HTR-8/SVneo (cell line): ENCODE data around the gene ATP4B.
"Not testable (repeated sequence)": the region's sequence is repeated elsewhere in the genome, so short reads cannot be mapped to it uniquely, and the experiment has no call there.

Experiments
- DNase-seq: peaks from one replicate; pipeline ENCODE4 v3.0.0; 2011; ENCODE audit warnings: low spot score, mixed read lengths; ENCODE audit not compliant: insufficient read length
- FAIRE-seq: peaks from 2 replicates; lab custom pipeline; 2011; peaks lifted over from hg19 to GRCh38; lab: Jason Lieb, UNC

ATP4B gene

GRCh38 chr13:113628291-113629270, 29.4 kb downstream of the ATP4B start:
- no peak for FAIRE-seq
- DNase-seq = no peak

DNA sequence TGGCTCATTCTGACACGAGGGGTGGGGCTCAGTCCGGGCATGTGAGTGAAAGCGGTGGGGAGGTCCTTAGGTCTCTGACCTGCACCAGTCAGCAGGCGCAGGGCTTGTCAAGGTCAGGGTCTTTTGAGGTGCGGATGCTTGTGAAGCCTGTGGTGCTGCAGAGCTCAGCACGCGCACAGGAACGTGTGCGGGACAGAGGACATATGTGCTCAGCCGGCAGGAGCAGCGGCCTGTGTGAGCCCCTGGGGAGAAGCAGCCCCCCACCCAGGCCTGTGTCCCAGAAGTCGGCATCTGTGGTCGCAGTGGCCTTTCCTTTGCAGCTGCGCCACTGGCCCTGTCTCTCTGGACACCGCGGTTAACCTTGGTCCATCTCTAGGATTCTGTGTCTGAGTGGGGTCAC, 30.9 kb downstream of the ATP4B start:
- FAIRE-seq (no peak), DNase-seq (no peak)

DNA sequence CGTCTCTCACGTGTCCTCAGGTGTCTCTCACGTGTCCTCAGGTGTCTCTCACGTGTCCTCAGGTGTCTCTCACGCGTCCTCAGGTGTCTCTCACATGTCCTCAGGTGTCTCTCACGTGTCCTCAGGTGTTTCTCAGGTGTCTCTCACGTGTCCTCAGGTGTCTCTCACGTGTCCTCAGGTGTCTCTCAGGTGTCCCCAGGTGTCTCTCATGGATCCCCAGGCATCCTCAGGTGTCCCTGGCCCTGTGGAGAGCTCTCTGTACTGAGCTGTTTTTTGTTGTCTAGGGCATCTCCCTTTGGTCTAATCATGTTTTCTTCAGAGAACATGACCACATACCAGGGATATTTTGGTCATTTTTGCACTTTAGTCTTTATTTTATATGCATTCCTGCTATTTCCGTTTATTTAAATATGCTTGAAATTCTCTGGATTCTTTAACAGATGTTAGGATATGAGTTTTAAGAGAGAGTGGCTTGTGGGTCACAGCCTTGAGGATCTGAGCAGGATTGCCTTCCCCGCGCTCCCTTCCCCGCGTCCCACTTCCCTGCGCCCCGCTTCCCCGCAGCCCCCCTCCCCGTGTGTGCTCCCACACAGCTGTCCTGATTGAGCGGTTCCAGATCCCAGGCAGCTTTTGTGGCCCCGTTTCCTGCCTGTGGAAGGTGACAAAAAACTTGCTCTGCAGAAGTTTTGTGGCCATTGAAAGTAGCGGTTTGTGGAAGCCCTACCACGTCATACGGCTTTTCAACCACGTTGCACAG, 31.9 kb downstream of the ATP4B start:
- DNase-seq = peak; percentile 36
- FAIRE-seq = no peak

GRCh38 chr13:113624640-113625304, 33.2 kb downstream of the ATP4B start:
- DNase-seq, FAIRE-seq: not testable (repeated sequence)

- no peak for FAIRE-seq
Observed at GRCh38 chr13:113624235-113624587, 33.8 kb downstream of the ATP4B start.

GRCh38 chr13:113623491-113624234, 34.3 kb downstream of the ATP4B start:
- FAIRE-seq (no peak), DNase-seq (no peak)

More at GRCh38 chr13:113624235-113624587, 33.8 kb downstream of the ATP4B start:
- no peak for DNase-seq

DNA sequence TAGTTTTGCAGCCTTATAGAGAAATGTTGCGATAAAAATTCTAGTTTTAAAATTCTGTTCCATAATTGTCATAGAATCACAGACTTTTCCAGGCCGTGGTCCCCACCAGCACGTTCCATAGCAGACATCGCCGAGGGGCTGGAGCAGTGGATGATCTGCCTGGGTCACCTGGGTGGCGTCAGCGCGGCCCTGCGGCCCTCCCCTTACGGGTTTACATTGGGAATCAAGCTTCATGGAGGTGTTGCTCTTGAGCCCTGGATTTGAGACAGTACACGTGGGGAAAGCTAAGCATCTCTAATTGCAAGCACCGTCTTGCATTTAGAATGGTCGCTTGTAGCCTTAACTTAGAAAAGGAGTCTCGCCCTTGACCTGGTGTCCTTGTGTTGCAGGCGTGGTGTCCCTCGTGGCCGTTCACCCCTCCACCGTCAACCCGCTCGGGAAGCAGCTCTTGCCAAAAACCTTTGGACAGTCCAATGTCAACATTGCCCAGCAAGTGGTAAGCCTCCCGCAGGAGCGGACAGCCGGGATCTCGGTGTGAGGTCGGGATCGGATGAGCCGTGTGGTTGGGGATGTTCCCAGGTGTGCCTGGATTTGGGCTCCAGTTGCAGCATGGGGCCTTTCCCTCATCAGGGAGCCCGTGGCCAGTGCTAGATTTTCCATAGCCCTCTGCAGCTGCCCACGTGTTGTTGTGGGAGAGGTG, 35.1 kb downstream of the ATP4B start:
- DNase-seq (no peak), FAIRE-seq (no peak)

DNA sequence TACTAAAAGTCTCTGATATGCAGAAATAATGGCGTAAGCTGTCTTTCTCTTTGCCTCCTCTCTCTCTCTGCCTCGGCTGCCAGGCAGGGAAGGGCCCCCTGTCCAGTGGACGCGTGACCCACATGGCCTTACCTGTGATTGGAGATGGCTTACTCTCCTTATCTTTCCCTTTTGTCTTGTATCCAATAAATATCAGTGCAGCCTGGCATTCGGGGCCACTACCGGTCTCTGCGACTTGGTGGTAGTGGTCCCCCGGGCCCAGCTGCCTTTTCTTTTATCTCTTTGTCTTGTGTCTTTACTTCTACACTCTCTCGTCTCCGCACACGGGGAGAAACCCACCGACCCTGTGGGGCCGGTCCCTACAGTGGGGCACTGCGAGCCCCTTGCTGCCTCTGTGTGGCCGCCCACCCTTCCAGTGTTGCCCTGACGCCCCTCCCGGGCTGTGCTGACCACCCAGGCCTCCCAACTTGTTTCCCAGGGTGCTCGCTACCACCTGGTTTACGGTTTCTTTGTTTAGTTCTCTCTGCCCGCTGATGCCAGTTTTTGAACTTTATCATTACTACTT, 35.9 kb downstream of the ATP4B start:
- FAIRE-seq, DNase-seq: not testable (repeated sequence)

- not testable (repeated sequence) for FAIRE-seq, DNase-seq
Observed at GRCh38 chr13:113621498-113621897, 36.5 kb downstream of the ATP4B start.

- DNase-seq (no peak), FAIRE-seq (no peak)
Observed at GRCh38 chr13:113621046-113621445, 37.0 kb downstream of the ATP4B start.

- DNase-seq = no peak
- FAIRE-seq = no peak
Observed at GRCh38 chr13:113620036-113620796, 37.8 kb downstream of the ATP4B start.

DNA sequence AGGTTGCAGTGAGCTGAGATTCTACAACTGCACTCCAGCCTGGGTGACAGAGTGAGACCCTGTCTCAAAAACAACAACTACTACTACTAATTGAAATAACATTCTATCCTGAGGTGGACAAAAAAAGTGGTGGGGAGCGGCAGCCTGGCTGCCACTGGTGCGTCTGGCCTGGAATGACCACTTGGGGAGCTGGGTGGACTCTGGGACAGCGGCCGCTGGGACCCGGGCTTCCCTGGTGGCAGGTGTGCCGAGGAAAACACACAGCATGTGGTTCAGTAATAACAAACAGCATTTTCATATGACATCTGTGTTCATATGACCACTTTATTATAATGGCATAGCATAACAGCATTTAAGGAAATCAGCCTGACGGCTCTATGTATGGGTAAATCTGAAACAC, 39.5 kb downstream of the ATP4B start:
- no peak for FAIRE-seq

DNA sequence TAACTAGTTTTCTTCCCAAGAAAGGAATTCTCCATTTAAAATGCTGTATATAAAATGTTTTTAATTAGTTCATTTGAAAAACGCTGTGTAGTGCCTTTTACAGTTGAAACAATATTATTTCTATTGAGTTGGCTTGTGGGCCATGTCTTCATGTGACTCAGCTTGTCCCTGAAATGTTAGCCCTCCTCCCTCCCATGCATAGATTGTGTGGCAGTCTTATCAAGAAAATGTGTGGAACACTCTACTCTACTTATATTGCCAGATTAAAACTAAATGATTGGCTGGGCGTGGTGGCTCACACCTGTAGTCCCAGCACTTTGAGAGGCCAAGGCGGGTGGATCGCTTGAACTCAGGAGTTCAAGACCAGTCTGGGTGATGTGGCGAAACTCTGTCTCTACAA, 40.0 kb downstream of the ATP4B start:
- FAIRE-seq = no peak

More for the DNA sequence above, 39.5 kb downstream of the ATP4B start:
- no peak for DNase-seq

DNA sequence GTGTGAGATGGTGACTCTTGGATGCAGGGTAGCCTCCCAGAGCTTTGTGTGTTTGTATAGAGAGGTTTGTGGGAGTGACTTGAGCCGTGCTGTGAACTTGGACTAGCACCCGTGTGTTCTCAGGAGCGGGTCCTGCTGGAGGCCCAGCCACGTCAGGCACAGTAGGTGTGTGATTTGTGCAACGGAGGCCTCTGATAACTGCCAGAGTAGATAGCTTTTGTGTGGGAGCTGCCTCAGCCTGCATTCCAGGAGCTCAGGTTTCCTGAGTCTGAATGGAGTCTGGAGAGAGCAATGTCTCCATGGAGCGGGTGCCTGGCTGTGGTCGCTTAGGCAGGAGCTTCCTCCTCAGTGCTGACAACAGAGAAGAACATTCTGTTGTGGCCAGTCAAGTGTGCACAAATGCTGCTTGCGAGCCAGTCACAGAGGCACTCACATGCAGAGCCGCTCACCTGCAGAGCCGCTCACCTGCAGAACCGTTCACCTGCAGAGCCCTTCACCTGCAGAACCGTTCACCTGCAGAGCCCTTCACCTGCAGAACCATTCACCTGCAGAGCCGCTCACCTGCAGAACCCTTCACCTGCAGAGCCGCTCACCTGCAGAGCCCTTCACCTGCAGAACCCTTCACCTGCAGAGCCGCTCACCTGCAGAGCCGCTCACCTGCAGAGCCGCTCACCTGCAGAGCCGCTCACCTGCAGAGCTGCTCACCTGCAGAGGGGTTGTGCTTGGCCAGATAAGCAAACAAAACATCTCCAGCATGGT, 40.8 kb downstream of the ATP4B start:
- FAIRE-seq = no peak
- DNase-seq = peak; percentile 33

More for the DNA sequence above, 40.0 kb downstream of the ATP4B start:
- DNase-seq = no peak

GRCh38 chr13:113616281-113616906, 41.6 kb downstream of the ATP4B start:
- DNase-seq (no peak), FAIRE-seq (no peak)

DNA sequence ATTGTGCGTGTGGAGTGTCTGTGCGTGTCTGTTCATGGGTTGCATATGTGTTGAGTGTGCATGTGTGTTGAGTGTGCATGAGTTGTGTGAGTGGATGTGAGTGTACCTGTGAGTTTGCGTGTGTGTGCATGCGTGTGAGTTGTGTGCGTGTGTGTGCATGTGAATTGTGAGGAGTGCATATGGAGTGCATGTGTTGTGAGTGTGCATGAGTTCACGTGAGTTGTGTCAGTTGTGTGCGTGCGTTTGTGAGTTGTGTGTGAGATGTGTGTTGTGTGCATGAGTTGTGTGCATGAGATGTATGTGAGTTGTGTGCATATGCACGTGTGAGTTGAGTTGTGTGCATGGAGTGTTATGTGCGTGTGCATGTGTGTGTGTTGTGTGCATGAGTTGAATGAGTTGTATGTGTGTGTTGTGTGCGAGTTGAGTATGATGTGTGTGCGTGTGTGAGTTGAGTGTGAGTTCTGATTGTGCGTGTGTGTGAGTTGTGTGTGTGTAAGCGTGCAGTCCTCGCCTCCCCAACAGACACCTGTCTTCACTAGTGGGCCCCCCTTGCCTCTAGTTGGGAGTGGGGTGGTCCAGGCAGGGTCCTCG, 44.1 kb downstream of the ATP4B start:
- FAIRE-seq = peak; percentile 78

GRCh38 chr13:113612607-113613006, 45.4 kb downstream of the ATP4B start:
- FAIRE-seq = no peak

More for the DNA sequence above, 44.1 kb downstream of the ATP4B start:
- no peak for DNase-seq

More at GRCh38 chr13:113612607-113613006, 45.4 kb downstream of the ATP4B start:
- no peak for DNase-seq
